Calu3 (cell line): Measurements from ENCODE around the gene ASTE1. TPM values are rescaled to one million over a fixed set of nuclear protein-coding genes. Genes with fewer than 3 reads are reported as not detected.

Experiments
- BruUV-seq: library from RNA; stranded (reverse); fragments of 400-500 nt; replicated peaks from 2 replicates; lab custom pipeline; 2021; lab: Mats Ljungman, UMichigan
- CTCF ChIA-PET: fragments of 300-600 bp; sonication (Branson Sonifier 250); formaldehyde crosslinking; loops from one replicate; lab custom pipeline; 2022; ENCODE audit warnings: antibody characterized with exemption; lab: Charles Lee
- DNase-seq: peaks from one replicate; pipeline ENCODE4 v3.0.0; 2022
- H3K27ac Mint-ChIP-seq: one replicate; pipeline ENCODE4 v1.8.0; 2022; ENCODE audit warnings: mixed read lengths; ENCODE audit not compliant: unreplicated experiment
- H3K27me3 Mint-ChIP-seq: one replicate; pipeline ENCODE4 v1.8.0; 2022; ENCODE audit warnings: mixed read lengths; ENCODE audit not compliant: unreplicated experiment
- H3K36me3 Mint-ChIP-seq: one replicate; pipeline ENCODE4 v1.8.0; 2022; ENCODE audit warnings: mild to moderate bottlenecking, moderate library complexity, mixed read lengths; ENCODE audit not compliant: insufficient read depth, unreplicated experiment
- H3K4me1 Mint-ChIP-seq: one replicate; pipeline ENCODE4 v1.8.0; 2022; ENCODE audit warnings: mild to moderate bottlenecking, low read depth, mixed read lengths; ENCODE audit not compliant: unreplicated experiment
- H3K4me3 Mint-ChIP-seq: one replicate; pipeline ENCODE4 v1.8.0; 2022; ENCODE audit warnings: mild to moderate bottlenecking, low read depth, moderate library complexity, mixed read lengths; ENCODE audit not compliant: unreplicated experiment
- H3K9me3 Mint-ChIP-seq: one replicate; pipeline ENCODE4 v1.8.0; 2022; ENCODE audit warnings: low read depth, mixed read lengths; ENCODE audit not compliant: unreplicated experiment
- CTCF ChIP-seq: fragments of 200-600 bp; IDR thresholded peaks from one replicate; pipeline ENCODE4 v1.8.0; 2022; ENCODE audit warnings: antibody characterized with exemption; ENCODE audit not compliant: unreplicated experiment
- intact Hi-C: fragments of 100-400 bp; cut with micrococcal nuclease; formaldehyde crosslinking; loops from one replicate; pipeline ENCODE4 v1.10.0; 2022; ENCODE audit not compliant: unreplicated experiment
- total RNA-seq: library from RNA; stranded (reverse); gene quantifications from 2 replicates; pipeline ENCODE4 v1.2.3, GENCODE V29; 2022

ASTE1 gene
- total RNA-seq, 1 experiment from 2014 or later = 12.5 TPM

GRCh38 chr3:131036200-131036816 is 9.7 kb upstream of the ASTE1 start:
- H3K4me3 Mint-ChIP-seq = no peak overlapping the region
- no peak for TF ChIP-seq CTCF
- no peaks in the 10 kb centered on the region for H3K4me1 Mint-ChIP-seq
- H3K27ac Mint-ChIP-seq = no peak overlapping the region
- no TSS peak for BruUV-seq
- intact Hi-C loops = loop anchor here (10.0 kb wide), 1 partner anchor 428 kb away; no protein-coding TSS in a partner anchor
- H3K36me3 Mint-ChIP-seq = no peaks in the 10 kb centered on the region
- CTCF ChIA-PET = no interaction called here
- DNase-seq = no peak
- no peaks in the 10 kb centered on the region for H3K9me3 Mint-ChIP-seq
- no peaks in the 10 kb centered on the region for H3K27me3 Mint-ChIP-seq

- CTCF ChIA-PET = interaction anchor here (0.7 to 1.8 kb wide), 9 partner anchors 303 to 1177 kb away, joined by 3 to 9 read pairs (median 3); partner anchors contain the start of genes CPNE4 and NUDT16
- Mint-ChIP-seq H3K27me3 (no peaks in the 10 kb centered on the region), H3K4me1 (no peaks in the 10 kb centered on the region), H3K4me3 (no peak overlapping the region), H3K36me3 (peaks cover 9% of the 10 kb centered on the region), H3K27ac (no peak overlapping the region), H3K9me3 (no peaks in the 10 kb centered on the region)
- peak; percentile 67 for TF ChIP-seq CTCF
- peak; percentile 65 for DNase-seq
- intact Hi-C loops = loop anchor here (1.0 to 10.0 kb wide), 6 partner anchors 109 to 1179 kb away; no protein-coding TSS in a partner anchor
- no TSS peak for BruUV-seq
These were observed 7.0 kb upstream of the ASTE1 start for GRCh38 chr3:131033480-131034080.

- Mint-ChIP-seq H3K27me3 (no peaks in the 10 kb centered on the region), H3K4me1 (peaks cover 11% of the 10 kb centered on the region), H3K9me3 (no peaks in the 10 kb centered on the region), H3K4me3 (no peak overlapping the region), H3K36me3 (peaks cover 16% of the 10 kb centered on the region), H3K27ac (no peak overlapping the region)
- CTCF ChIA-PET = no interaction called here
- TF ChIP-seq CTCF = no peak
- no peak for DNase-seq
- intact Hi-C loops = loop anchor here (5.0 to 10.0 kb wide), 4 partner anchors 111 to 1181 kb away; no protein-coding TSS in a partner anchor
- BruUV-seq = no TSS peak
These were observed 5.0 kb upstream of the ASTE1 start for GRCh38 chr3:131031660-131032059.

GRCh38 chr3:131028844-131029243 is 2.2 kb upstream of the ASTE1 start:
- intact Hi-C loops = loop anchor here (5.0 kb wide), 1 partner anchor 272 kb away; no protein-coding TSS in a partner anchor
- no peaks in the 10 kb centered on the region for H3K27me3 Mint-ChIP-seq

More at GRCh38 chr3:131028844-131029243, 2.2 kb upstream of the ASTE1 start:
- CTCF ChIA-PET = interaction anchor here (1.1 kb wide), 1 partner anchor 129 kb away, joined by 3 read pairs; no protein-coding TSS in a partner anchor
- H3K27ac Mint-ChIP-seq = no peak overlapping the region
- BruUV-seq = no TSS peak
- no peak for TF ChIP-seq CTCF
- no peak overlapping the region for H3K4me3 Mint-ChIP-seq
- peaks cover 36% of the 10 kb centered on the region for H3K4me1 Mint-ChIP-seq
- H3K9me3 Mint-ChIP-seq = no peaks in the 10 kb centered on the region
- DNase-seq = no peak
- H3K36me3 Mint-ChIP-seq = peaks cover 32% of the 10 kb centered on the region
